ENCODE data around the gene NCCRP1. TPM values are rescaled to one million over a fixed set of nuclear protein-coding genes. Genes with fewer than 3 reads are reported as not detected.
A peak's percentile ranks its signal among the peaks of the same experiment; 100 is the strongest.

The NCCRP1 gene
- total RNA-seq, 1 donor from 2014 or later = 0.46 TPM

- peak; percentile 79 for ATAC-seq
- peak overlapping the region; percentile 39 for H3K4me3 ChIP-seq
Observed at GRCh38 chr19:39166571-39167391, 30.0 kb upstream of the NCCRP1 start.

GRCh38 chr19:39167461-39168257, 29.1 kb upstream of the NCCRP1 start:
- Histone ChIP-seq H3K9me3 (no peaks in the 10 kb centered on the region), H3K27ac (peak overlapping the region; percentile 86), H3K4me3 (peak overlapping the region; percentile 39), H3K27me3 (no peaks in the 10 kb centered on the region), H3K4me1 (peaks cover 17% of the 10 kb centered on the region), H3K36me3 (peaks cover 25% of the 10 kb centered on the region)
- peak; percentile 79 for ATAC-seq
- no peak for TF ChIP-seq CTCF (IDR thresholded peaks at IDR 0.05)
- peak; percentile 89 for DNase-seq
- intact Hi-C loops (cut with DNase I) = no loop called here

More at GRCh38 chr19:39166571-39167391, 30.0 kb upstream of the NCCRP1 start:
- Histone ChIP-seq H3K27me3 (no peaks in the 10 kb centered on the region), H3K4me1 (peaks cover 17% of the 10 kb centered on the region), H3K36me3 (peaks cover 19% of the 10 kb centered on the region), H3K27ac (peak overlapping the region; percentile 86), H3K9me3 (no peaks in the 10 kb centered on the region)
- peak; percentile 95 for DNase-seq
- TF ChIP-seq CTCF (IDR thresholded peaks at IDR 0.05) = no peak
- intact Hi-C loops (cut with DNase I) = no loop called here

- peaks cover 33% of the 10 kb centered on the region for H3K36me3 ChIP-seq
- H3K4me3 ChIP-seq = no peak overlapping the region
- ATAC-seq = no peak
- peaks cover 17% of the 10 kb centered on the region for H3K4me1 ChIP-seq
- H3K27ac ChIP-seq = peak overlapping the region; percentile 86
- no peaks in the 10 kb centered on the region for H3K27me3 ChIP-seq
- DNase-seq = no peak
- intact Hi-C loops (cut with DNase I) = no loop called here
- no peak for TF ChIP-seq CTCF (IDR thresholded peaks at IDR 0.05)
- H3K9me3 ChIP-seq = no peaks in the 10 kb centered on the region
Observed at GRCh38 chr19:39168258-39169142, 28.3 kb upstream of the NCCRP1 start.

GRCh38 chr19:39169143-39169810, 27.5 kb upstream of the NCCRP1 start:
- H3K4me3 ChIP-seq = no peak overlapping the region
- DNase-seq = no peak
- TF ChIP-seq CTCF (IDR thresholded peaks at IDR 0.05) = no peak
- peaks cover 39% of the 10 kb centered on the region for H3K36me3 ChIP-seq
- no peak overlapping the region for H3K27ac ChIP-seq
- intact Hi-C loops (cut with DNase I) = no loop called here
- H3K27me3 ChIP-seq = no peaks in the 10 kb centered on the region
- peaks cover 17% of the 10 kb centered on the region for H3K4me1 ChIP-seq
- no peak for ATAC-seq
- H3K9me3 ChIP-seq = no peaks in the 10 kb centered on the region
